Fibroblast of mammary gland (primary cell): Measurements from ENCODE around the gene CYB561D1.

Experiments
- DNase-seq: peaks from one replicate; pipeline ENCODE4 v3.0.0-alpha.2; 2010; ENCODE audit warnings: low read depth
- H3K4me3 ChIP-seq: 2 replicates; pipeline ENCODE4 v1.5.1; 2011; ENCODE audit warnings: low read depth, mild to moderate bottlenecking, low read length, moderate library complexity; ENCODE audit not compliant: control insufficient read depth
- TF ChIP-seq, protein P1 (sequence below): conservative IDR thresholded peaks from 2 replicates; pipeline ENCODE4 v1.5.1; 2011; ENCODE audit warnings: low read depth, low read length, inconsistent platforms; ENCODE audit not compliant: control insufficient read depth, insufficient read depth

CYB561D1 gene

DNA sequence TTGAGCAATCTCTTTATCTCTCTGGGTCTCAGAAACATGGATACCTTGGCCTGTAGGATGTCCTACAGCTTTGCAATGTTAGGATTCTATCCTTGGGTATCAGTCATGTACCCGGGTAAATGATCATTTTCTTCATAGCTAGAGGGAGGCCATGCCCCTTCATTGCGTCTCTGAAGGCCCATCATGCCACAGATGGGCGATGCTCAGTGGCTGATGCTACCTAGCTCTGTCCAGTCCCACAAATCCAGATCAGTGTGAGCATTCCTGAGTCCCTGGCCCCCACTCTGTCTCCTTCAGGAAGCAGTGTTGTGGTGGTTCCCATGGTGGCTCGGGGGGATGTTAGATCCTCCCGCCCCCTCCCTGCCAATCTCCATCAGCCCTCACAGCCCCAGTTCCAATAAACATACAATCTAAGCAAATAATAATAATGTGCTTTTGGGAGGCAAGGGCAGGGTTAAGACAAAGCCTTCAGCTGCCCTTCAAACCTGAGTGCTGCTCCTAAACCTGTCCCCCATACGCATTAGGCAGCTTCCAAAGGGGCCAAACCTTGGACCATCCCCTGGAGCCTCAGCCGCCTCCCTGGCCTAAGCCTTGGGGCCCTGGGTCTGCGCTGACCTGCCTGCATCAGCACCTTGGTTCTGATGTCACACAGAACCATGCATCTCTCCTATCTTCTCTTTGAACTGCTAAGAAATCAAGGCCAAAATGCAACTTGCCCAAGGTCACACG, 45.1 kb downstream of the CYB561D1 start:
- DNase-seq: no peak
- TF ChIP-seq, protein P1, sequence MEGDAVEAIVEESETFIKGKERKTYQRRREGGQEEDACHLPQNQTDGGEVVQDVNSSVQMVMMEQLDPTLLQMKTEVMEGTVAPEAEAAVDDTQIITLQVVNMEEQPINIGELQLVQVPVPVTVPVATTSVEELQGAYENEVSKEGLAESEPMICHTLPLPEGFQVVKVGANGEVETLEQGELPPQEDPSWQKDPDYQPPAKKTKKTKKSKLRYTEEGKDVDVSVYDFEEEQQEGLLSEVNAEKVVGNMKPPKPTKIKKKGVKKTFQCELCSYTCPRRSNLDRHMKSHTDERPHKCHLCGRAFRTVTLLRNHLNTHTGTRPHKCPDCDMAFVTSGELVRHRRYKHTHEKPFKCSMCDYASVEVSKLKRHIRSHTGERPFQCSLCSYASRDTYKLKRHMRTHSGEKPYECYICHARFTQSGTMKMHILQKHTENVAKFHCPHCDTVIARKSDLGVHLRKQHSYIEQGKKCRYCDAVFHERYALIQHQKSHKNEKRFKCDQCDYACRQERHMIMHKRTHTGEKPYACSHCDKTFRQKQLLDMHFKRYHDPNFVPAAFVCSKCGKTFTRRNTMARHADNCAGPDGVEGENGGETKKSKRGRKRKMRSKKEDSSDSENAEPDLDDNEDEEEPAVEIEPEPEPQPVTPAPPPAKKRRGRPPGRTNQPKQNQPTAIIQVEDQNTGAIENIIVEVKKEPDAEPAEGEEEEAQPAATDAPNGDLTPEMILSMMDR: no peak

DNA sequence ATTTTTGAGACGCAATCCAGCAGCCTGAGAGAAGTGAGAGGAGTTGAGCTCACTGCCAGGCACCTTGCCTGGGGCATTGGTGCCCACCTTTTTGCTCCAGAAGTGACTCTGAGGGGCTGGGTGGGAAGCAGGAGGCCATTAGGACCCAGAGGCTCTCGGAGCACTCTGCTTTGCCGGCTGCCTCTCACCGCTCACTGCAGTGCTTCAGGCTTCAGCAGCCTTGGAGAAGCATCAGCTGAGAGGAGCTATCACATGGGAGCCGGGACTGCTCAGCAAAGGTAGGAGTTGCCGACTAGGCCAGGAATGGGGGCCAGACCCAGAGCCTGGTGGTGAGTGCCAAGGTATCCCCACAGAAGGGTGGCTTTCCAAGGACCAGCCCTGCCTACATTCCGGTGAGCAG, 45.8 kb downstream of the CYB561D1 start, which contains the start of gene GPR61:
Gene GPR61 (plus strand): TSS at position 197 of the 400 bp plus-strand sequence. CDS start 3,151 bp downstream, outside the sequence.
- DNase-seq: no peak
- no peak within 1 kb of the TSS for H3K4me3 ChIP-seq
- TF ChIP-seq, protein P1: no peak

More for the DNA sequence above, 45.1 kb downstream of the CYB561D1 start:
- H3K4me3 ChIP-seq: no peak overlapping the region

DNA sequence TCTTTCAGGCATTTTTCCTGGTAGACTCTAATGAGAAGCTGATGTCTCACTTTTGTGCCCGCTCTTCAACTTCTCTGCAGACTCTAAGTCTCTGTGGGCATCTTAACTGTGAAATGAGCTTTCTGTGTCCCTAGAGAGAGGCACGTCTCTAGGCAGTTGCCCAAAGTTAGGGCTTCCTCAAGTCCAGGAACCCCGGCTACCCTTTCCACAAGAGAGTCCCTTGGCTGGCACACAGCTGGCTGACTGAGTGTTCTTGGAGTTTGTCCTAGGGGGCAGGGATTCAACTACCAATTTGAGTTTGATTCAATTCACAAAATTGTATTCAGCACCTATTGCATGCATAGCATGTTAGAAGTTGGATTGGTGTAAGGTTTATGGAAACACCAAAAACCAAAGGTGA, 47.2 kb downstream of the CYB561D1 start:
- H3K4me3 ChIP-seq: no peak overlapping the region
- no peak for DNase-seq
- TF ChIP-seq, protein P1: no peak

DNA sequence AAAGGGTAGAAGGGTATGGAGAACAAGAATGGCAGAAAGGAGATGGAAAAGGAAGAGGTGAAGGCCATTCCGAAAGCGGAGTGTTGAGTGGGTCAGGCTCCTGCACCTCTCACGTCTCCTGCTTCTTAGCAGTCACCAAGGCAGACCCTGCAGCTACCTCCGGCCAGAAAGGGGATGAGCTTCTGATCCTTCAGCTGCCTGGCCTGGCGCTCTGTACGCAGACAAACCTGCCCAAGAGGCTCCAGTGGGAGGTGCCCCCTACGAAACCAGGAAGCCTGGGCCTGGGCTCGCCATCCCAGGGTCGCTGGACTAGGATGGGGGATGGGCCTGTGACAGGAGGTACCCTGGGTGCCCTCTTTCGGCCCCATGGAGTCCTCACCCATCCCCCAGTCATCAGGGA, 48.8 kb downstream of the CYB561D1 start:
- TF ChIP-seq, protein P1: no peak
- DNase-seq: no peak
- H3K4me3 ChIP-seq: no peak overlapping the region

DNA sequence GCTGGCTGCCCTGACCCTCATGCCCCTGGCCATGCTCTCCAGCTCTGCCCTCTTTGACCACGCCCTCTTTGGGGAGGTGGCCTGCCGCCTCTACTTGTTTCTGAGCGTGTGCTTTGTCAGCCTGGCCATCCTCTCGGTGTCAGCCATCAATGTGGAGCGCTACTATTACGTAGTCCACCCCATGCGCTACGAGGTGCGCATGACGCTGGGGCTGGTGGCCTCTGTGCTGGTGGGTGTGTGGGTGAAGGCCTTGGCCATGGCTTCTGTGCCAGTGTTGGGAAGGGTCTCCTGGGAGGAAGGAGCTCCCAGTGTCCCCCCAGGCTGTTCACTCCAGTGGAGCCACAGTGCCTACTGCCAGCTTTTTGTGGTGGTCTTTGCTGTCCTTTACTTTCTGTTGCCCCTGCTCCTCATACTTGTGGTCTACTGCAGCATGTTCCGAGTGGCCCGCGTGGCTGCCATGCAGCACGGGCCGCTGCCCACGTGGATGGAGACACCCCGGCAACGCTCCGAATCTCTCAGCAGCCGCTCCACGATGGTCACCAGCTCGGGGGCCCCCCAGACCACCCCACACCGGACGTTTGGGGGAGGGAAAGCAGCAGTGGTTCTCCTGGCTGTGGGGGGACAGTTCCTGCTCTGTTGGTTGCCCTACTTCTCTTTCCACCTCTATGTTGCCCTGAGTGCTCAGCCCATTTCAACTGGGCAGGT, 49.5 kb downstream of the CYB561D1 start:
- TF ChIP-seq, protein P1: no peak
- H3K4me3 ChIP-seq: no peak overlapping the region
- no peak for DNase-seq

DNA sequence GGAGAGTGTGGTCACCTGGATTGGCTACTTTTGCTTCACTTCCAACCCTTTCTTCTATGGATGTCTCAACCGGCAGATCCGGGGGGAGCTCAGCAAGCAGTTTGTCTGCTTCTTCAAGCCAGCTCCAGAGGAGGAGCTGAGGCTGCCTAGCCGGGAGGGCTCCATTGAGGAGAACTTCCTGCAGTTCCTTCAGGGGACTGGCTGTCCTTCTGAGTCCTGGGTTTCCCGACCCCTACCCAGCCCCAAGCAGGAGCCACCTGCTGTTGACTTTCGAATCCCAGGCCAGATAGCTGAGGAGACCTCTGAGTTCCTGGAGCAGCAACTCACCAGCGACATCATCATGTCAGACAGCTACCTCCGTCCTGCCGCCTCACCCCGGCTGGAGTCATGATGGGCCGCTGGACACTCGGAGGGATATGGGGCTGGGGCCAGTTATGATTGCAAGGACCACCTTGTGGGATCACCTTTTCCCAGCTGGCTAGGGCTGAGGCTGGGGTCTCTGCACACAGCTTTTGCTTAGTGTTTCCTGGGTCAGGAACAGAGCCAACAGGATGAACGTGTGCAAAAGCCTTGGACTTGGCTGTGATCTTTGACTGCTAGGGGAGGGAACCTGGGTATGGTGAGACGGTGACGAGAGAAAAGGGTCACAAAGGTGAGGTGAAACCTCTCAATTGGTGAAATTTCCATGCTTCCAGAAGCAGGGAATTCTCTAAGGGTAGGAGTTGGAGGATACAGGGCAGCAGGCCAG, 50.3 kb downstream of the CYB561D1 start:
- DNase-seq: no peak
- no peak overlapping the region for H3K4me3 ChIP-seq
- TF ChIP-seq, protein P1: no peak
